HG02870 (cell line): ENCODE measurements around the gene HCFC1.
A peak's percentile ranks its signal among the peaks of the same experiment; 100 is the strongest.

ENCODE experiments used
- ATAC-seq: cut with Tn5 transposase; IDR thresholded peaks from one replicate; pipeline ENCODE4 v1.9.1; 2021; ENCODE audit warnings: mild to moderate bottlenecking, moderate library complexity; ENCODE audit not compliant: unreplicated experiment

Gene HCFC1

DNA sequence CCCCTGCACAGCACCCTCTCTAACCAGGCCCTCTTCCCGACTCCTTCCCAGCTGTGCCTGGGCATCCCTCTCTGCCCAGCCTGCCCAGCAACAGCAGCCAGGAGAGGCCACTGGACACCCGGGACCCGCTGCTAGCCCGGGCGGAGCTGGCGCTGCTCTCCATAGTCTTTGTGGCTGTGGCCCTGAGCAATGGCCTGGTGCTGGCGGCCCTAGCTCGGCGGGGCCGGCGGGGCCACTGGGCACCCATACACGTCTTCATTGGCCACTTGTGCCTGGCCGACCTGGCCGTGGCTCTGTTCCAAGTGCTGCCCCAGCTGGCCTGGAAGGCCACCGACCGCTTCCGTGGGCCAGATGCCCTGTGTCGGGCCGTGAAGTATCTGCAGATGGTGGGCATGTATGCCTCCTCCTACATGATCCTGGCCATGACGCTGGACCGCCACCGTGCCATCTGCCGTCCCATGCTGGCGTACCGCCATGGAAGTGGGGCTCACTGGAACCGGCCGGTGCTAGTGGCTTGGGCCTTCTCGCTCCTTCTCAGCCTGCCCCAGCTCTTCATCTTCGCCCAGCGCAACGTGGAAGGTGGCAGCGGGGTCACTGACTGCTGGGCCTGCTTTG, 66.0 kb downstream of the HCFC1 start:
- no peak for ATAC-seq

DNA sequence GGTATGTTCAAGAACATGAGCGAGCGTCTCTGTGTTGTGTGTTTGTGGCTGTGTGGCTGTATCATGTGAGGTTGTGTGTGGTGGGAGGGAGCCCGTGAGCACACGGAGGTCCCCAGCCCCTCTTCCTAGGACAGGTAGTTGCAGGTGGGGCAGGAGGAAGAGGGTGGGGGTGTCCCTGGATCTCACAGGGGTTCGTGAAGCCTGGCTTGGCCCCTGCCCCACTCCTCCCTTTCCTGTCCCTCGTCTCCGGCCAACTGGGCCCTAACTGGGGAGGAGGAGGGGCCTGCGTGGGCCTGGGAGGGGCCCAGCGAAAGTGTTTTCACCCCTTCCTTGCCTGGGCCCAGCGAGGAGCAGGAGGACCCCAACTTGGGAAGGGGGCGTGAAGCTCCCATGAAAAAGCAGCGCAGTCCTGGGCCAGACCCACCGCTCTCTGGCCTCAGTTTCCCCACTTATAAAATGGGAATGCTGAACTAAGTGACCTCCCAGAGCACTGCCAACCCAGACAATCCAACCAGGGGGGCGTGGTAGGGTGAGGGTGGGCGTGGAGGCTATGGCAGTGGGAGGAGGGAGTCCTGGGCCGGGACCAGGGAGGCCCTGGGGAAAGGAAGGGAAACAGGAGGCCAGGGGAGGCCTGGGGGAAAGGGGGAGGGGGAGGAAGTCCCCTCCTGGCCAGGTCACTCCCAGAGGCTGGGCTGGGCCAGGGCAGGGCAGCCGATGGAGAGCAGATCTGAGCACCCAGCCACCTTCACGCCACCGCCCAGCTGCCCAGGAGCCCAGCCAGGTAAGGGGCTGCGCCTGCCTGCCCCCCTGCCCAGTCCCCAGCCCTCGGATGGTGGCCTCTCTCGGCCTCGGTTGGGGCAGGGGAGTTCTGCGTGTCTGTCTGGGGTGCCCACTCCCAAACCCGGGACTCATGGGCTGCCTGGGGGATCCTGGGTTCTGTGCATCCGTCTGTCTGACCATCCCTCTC, 67.3 kb downstream of the HCFC1 start, which contains the start of gene AVPR2:
Gene AVPR2 (plus strand): TSS at position 683 of the 967 bp plus-strand sequence. CDS start 473 bp downstream, outside the sequence.
- ATAC-seq, result no peak

DNA sequence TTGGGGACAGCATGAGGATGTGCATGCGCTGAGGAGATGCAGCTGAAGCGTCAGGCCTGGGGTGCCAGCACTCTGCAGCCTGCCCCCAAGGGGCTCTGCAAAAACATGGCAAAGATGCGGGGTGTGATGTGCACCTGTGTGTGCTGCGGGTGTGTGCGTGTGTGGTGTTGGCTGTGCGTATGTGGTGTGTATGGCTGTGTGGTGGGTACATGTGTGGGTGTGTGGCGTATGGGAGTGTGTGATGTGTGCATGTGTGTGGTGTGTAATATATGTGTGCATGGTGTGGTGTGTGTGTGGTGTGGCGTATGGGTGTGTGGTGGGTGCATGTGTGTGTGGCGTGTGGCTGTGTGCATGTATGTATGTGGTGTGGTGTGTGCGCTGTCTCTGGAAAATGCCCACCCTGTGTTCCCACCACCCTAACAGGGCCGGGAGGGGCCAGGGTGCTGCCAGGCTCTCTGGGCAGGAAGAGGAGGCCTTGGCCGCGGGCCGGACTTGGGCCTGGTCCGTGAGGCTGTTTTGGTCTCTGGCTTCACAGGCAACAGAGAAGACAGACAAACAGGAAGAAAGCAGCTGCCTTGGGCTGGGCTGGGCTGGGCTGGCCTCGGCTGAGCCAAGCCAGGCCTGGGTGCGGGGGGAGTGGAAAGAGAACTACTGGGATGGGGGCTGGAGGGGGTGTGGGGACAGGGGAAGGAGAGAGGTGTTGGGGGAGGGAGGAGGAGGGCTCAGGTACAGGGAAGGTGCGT, 68.2 kb downstream of the HCFC1 start:
- no peak for ATAC-seq

DNA sequence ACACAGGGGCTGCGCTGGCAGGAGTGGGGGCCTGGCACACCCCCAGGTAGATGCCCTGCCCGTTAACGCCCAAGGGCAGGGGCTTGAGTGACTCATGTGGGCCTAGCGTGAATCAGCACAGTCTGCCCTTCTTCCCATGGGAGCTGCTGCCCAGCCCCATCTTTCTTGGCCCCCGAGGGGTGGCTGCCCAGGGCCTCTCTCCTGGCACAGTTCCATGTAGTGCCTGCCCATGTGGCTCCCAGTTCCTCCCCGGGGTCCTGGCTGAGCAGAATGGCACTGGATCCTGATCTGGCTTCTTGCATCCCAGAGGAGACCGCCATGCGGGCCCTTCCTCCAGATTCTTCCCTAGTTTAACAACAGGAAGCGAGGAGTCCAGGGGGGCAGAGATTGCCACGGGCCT, 69.2 kb downstream of the HCFC1 start:
- ATAC-seq, result no peak

DNA sequence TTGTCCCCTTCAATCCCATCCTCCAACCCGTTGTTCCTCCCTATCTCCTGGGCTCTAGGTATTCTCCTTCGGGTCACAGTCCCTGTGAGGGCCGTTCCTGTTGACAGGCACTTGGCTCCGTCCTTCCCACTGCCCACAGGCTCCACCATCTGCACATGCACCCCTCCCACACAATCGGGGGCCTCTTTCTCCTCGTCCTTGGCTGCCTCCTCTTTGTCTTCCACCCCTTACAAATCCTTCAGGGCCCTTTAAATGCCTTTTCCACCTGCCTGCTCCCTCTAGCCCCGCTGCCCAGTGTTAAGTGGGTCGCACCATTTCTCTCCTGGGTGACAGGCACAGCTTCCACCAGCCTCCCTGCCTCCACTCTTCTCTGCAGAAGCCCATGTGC, 69.9 kb downstream of the HCFC1 start:
- no peak for ATAC-seq

DNA sequence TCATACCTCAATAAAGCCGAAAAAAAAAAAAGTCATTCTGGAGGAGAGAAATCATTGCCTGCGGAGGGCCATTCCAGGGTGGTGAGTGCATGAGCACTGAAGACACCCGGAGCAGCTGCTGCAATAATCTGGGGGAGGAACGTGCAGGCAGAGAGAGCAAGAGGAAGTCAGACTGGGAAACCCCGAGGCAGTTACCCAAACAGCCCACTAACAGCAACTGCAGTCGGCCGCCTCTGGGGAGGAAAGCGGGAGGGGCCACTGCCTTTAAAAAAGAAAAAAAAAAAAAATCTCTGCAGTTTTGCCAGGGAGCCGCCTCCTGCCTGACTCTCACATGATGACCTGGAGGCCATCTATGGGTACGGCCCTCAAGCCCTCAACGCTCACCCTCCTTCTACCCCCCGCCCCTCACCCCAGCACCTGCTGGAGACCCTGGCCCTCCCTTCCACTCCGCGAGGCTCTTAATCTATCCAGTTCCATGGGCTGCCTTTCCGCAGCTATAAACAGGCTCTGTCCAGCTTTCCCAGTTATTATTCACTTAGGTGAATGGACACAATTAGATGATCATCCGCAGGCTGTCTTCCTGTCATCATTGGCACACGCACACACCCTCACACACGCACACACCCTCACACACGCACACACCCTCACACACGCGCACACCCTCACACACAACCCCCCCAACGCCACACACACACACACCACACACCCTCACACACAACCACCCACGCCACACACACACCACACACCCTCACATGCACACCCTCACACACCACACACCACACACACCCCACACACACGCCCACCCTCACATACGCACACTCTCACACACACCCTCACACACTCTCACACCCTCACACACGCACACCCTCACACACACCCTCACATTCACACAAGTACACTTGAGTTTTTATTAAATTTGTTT, 70.5 kb downstream of the HCFC1 start:
- ATAC-seq, result peak; percentile 71

DNA sequence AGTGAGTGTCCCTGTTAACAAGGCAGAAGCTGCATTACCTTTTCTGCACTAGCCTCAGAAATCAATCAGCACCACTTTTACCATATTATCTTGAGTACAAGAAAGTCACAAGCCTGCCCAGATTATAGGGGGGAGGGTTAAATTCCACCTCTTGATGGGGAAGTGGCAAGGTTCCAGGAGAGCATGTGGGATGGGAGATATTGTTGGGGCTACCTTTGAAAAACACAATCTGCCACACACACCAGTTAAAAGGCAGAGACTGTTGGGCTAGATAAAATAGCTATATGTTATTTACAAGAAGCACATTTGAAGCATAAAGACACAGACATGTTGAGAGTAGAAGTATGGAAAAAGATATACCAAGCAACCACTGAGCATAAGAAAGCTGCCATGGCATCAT, 73.7 kb downstream of the HCFC1 start:
- ATAC-seq, result no peak
